ENCODE results near the gene DNM3. TPM values are rescaled to one million over a fixed set of nuclear protein-coding genes. Genes with fewer than 3 reads are reported as not detected.

The DNM3 gene
- total RNA-seq, 1 experiment from 2014 or later: 2.7 TPM

DNA sequence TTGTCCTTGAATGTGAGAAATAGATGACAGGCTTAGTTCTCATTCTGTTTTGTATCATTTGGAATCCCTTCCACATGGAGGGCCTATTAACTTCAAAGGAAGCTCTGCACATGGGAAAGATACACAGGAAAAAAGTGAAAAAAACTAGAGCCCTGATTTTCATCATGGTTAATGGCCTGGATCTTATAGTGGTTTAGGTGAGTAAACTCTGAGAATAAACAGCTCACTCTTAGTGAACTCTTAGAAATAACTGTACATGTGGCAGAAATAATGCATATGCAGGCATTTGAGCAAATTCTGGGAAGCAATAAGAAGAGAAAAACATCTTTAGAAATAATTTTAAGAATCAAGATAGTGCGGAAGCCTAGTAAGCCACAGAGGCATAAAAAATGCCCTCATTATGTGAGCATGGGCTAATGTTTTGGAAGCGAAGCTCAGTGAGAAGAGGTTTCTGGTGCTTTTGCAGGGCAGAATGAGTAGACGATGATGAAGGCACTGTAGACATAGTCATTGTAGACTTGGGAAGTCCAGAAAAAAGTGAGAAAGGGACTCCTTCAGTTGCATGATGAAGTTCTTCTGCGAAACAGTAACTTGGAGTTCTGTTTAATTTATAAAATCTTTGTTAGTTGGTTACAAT is 279.9 kb downstream of the DNM3 start:
- H4K8ac ChIP-seq (replicated peaks; ENCODE audit: insufficient read length, low read depth, low read length): no peak overlapping the region
- H4K5ac ChIP-seq (ENCODE audit: insufficient read length, low read depth, low read length): no peak overlapping the region
- no peak overlapping the region for H4K91ac ChIP-seq (ENCODE audit: insufficient read length, low read depth, low read length)
- no peak overlapping the region for H3K56ac ChIP-seq (ENCODE audit: insufficient read length, low read depth, low read length)
- H3K27ac ChIP-seq (ENCODE audit: insufficient read length, low read depth, low read length): no peak overlapping the region
- H3K9me3 ChIP-seq (ENCODE audit: control insufficient read depth, low read depth, low read length): no peaks in the 10 kb centered on the region
- no peak overlapping the region for H2BK15ac ChIP-seq (ENCODE audit: low read depth, low read length)
- H4K20me1 ChIP-seq (ENCODE audit: control insufficient read depth, insufficient read depth, insufficient read length): no peaks in the 10 kb centered on the region
- no peaks in the 10 kb centered on the region for H3K79me1 ChIP-seq (ENCODE audit: insufficient read depth, low read depth, low read length, poor library complexity, severe bottlenecking)
- Mint-ChIP-seq H3K27ac (no peak overlapping the region), H3K4me1 (no peaks in the 10 kb centered on the region), H3K27me3 (ENCODE audit: low read depth) (no peaks in the 10 kb centered on the region), H3K9me3 (no peaks in the 10 kb centered on the region), H3K4me3 (no peak overlapping the region), H3K36me3 (ENCODE audit: insufficient read depth in 1 of 3, low read depth in 3 of 3) (no peaks in the 10 kb centered on the region; a peak in 2 of 7 replicates)
- H3K23me2 ChIP-seq (ENCODE audit: insufficient read length, low read depth, low read length, poor library complexity, severe bottlenecking): no peaks in the 10 kb centered on the region
- no peak overlapping the region for H2BK120ac ChIP-seq (ENCODE audit: low read depth, low read length, poor library complexity, severe bottlenecking)
- H3K9ac ChIP-seq (ENCODE audit: extremely low read depth, insufficient read length, low read length): no peak overlapping the region
- no peak overlapping the region for H3K4me2 ChIP-seq (ENCODE audit: insufficient read depth, insufficient read length, low read length)
- no peak overlapping the region for H2BK20ac ChIP-seq (ENCODE audit: low read depth, low read length, poor library complexity, severe bottlenecking)
- TF ChIP-seq, protein P1, sequence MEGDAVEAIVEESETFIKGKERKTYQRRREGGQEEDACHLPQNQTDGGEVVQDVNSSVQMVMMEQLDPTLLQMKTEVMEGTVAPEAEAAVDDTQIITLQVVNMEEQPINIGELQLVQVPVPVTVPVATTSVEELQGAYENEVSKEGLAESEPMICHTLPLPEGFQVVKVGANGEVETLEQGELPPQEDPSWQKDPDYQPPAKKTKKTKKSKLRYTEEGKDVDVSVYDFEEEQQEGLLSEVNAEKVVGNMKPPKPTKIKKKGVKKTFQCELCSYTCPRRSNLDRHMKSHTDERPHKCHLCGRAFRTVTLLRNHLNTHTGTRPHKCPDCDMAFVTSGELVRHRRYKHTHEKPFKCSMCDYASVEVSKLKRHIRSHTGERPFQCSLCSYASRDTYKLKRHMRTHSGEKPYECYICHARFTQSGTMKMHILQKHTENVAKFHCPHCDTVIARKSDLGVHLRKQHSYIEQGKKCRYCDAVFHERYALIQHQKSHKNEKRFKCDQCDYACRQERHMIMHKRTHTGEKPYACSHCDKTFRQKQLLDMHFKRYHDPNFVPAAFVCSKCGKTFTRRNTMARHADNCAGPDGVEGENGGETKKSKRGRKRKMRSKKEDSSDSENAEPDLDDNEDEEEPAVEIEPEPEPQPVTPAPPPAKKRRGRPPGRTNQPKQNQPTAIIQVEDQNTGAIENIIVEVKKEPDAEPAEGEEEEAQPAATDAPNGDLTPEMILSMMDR (conservative IDR thresholded peaks at IDR 0.05): no peak
- no peak overlapping the region for H2AK5ac ChIP-seq (ENCODE audit: insufficient read length, low read length)
- H3K23ac ChIP-seq (ENCODE audit: insufficient read length, low read depth, low read length): no peak overlapping the region
- H3K18ac ChIP-seq (ENCODE audit: insufficient read length, low read depth, low read length): no peak overlapping the region
- DNase-seq: no peak
- no peak overlapping the region for H3K14ac ChIP-seq (ENCODE audit: insufficient read depth, low read length)
- no peak overlapping the region for H3K4ac ChIP-seq (ENCODE audit: low read depth, low read length)
- H3K4me1 ChIP-seq (ENCODE audit: insufficient read depth, low read length): no peaks in the 10 kb centered on the region
- no peak overlapping the region for H2BK5ac ChIP-seq (ENCODE audit: insufficient read length, low read length)
- H3K27me3 ChIP-seq (ENCODE audit: insufficient read depth, low read length): no peaks in the 10 kb centered on the region
- no peak overlapping the region for H2BK12ac ChIP-seq (ENCODE audit: insufficient read length, low read depth, low read length)
- H2AFZ ChIP-seq (ENCODE audit: low read length): no peak overlapping the region
- WGBS (ENCODE audit: extremely low coverage, insufficient read length, low lambda C conversion rate): no CpG with 5 or more reads among the region's 4 CpGs
- H3T11ph ChIP-seq (ENCODE audit: low read length): no peak overlapping the region
- H3K79me2 ChIP-seq (ENCODE audit: insufficient read depth, low read length): no peaks in the 10 kb centered on the region
